Caco-2 (cell line): ENCODE results near the gene NFKBIE. TPM values are rescaled to one million over a fixed set of nuclear protein-coding genes. Genes with fewer than 3 reads are reported as not detected.

Source experiments
- BruUV-seq: library from RNA; stranded (reverse); fragments of 400-500 nt; replicated peaks from 2 replicates; lab custom pipeline; 2021; lab: Mats Ljungman, UMichigan
- CTCF ChIA-PET: fragments of 300-600 bp; sonication (Branson Sonifier 250); formaldehyde crosslinking; loops from one replicate; lab custom pipeline; 2022; ENCODE audit warnings: antibody characterized with exemption; lab: Charles Lee
- POLR2A ChIA-PET: fragments of 300-600 bp; sonication (Branson Sonifier 250); formaldehyde crosslinking; loops from one replicate; lab custom pipeline; 2022; ENCODE audit warnings: antibody characterized with exemption; lab: Charles Lee
- DNase-seq, 2 experiments: peaks; one replicate each; pipeline versions ENCODE4 v3.0.0 to v3.0.0-alpha.2; 2020 to 2022
- H3K27me3 ChIP-seq: replicated peaks from 2 replicates; pipeline ENCODE4 v1.6.0; 2011; ENCODE audit warnings: low read length; ENCODE audit not compliant: control insufficient read depth, insufficient read depth
- H3K36me3 ChIP-seq: 2 replicates; pipeline ENCODE4 v1.5.1; 2011; ENCODE audit warnings: low read length; ENCODE audit not compliant: control insufficient read depth, insufficient read depth
- H3K4me1 ChIP-seq: fragments of 250-450 bp; sonication (Bioruptor Pico); 2 replicates; pipeline ENCODE4 v1.5.1; 2020; ENCODE audit warnings: mild to moderate bottlenecking
- H3K4me3 ChIP-seq: 2 replicates; pipeline ENCODE4 v1.5.1; 2011; ENCODE audit warnings: low read depth, mild to moderate bottlenecking, control low read depth, low read length
- H3K9me3 ChIP-seq: fragments of 250-450 bp; sonication (Bioruptor Pico); 2 replicates; pipeline ENCODE4 v1.5.1; 2020; ENCODE audit warnings: mild to moderate bottlenecking, moderate library complexity
- H3K27ac Mint-ChIP-seq: one replicate; pipeline ENCODE4 v1.8.0; 2022; ENCODE audit warnings: mixed read lengths; ENCODE audit not compliant: unreplicated experiment
- H3K27me3 Mint-ChIP-seq: one replicate; pipeline ENCODE4 v1.8.0; 2022; ENCODE audit warnings: mixed read lengths; ENCODE audit not compliant: insufficient read depth, unreplicated experiment
- H3K36me3 Mint-ChIP-seq: one replicate; pipeline ENCODE4 v1.8.0; 2022; ENCODE audit warnings: mild to moderate bottlenecking, mixed read lengths; ENCODE audit not compliant: insufficient read depth, unreplicated experiment
- H3K4me1 Mint-ChIP-seq: one replicate; pipeline ENCODE4 v1.8.0; 2022; ENCODE audit warnings: low read depth, mixed read lengths; ENCODE audit not compliant: unreplicated experiment
- H3K4me3 Mint-ChIP-seq: one replicate; pipeline ENCODE4 v1.8.0; 2022; ENCODE audit warnings: mild to moderate bottlenecking, moderate library complexity, mixed read lengths; ENCODE audit not compliant: unreplicated experiment
- H3K9me3 Mint-ChIP-seq: one replicate; pipeline ENCODE4 v1.8.0; 2022; ENCODE audit warnings: mixed read lengths; ENCODE audit not compliant: unreplicated experiment
- intact Hi-C: fragments of 100-400 bp; cut with micrococcal nuclease; formaldehyde crosslinking; loops from one replicate; pipeline ENCODE4 v1.10.0; 2022; ENCODE audit not compliant: unreplicated experiment
- total RNA-seq: library from RNA; stranded (reverse); gene quantifications from 2 replicates; pipeline ENCODE4 v1.2.3, GENCODE V29; 2022
- TF ChIP-seq, protein P1 (sequence below), 2 experiments: fragments of 200-600 bp in 1 of 2; IDR thresholded peaks; 1 replicate in 1 of 2; 2 replicates in 1 of 2; pipeline versions ENCODE4 v1.5.1 to v1.8.0; 2011 to 2022; ENCODE audit warnings: antibody characterized with exemption in 1 of 2, control low read depth in 1 of 2, inconsistent platforms in 1 of 2, low read depth in 1 of 2, low read length in 1 of 2, mild to moderate bottlenecking in 1 of 2, moderate library complexity in 1 of 2; ENCODE audit not compliant: insufficient read depth in 1 of 2, severe bottlenecking in 1 of 2, unreplicated experiment in 1 of 2

Gene NFKBIE
- total RNA-seq, 1 experiment from 2014 or later = 8.4 TPM

DNA sequence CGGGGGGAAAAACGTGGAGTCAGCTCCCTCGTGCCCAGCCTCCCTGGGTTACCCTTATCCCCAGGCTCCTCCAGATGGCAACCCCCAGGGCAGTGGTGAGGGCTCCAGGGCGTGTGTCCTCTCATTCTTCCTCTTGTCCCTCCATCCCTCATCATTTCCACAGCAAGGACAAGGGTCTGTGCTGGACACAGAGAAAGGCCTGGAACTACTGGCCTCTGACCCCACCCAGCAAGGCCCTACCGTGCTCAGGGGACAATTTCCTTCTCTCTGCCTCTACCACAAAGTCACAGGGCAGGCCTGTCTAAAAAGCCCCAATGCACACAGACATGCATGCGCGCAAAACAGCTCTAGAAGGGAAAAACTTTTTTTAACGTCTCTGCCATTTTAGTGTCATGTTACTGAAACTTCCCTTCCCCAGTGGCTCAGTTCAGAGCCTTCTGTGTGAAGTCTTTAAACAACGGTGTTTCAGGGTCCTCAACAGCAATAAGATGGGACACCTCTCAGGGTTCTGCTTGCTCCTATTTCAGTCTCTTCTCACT, 7.0 kb downstream of the NFKBIE start:
- H3K36me3 Mint-ChIP-seq = peaks cover 52% of the 10 kb centered on the region
- POLR2A ChIA-PET = no interaction called here
- no peaks in the 10 kb centered on the region for H3K9me3 Mint-ChIP-seq

DNA sequence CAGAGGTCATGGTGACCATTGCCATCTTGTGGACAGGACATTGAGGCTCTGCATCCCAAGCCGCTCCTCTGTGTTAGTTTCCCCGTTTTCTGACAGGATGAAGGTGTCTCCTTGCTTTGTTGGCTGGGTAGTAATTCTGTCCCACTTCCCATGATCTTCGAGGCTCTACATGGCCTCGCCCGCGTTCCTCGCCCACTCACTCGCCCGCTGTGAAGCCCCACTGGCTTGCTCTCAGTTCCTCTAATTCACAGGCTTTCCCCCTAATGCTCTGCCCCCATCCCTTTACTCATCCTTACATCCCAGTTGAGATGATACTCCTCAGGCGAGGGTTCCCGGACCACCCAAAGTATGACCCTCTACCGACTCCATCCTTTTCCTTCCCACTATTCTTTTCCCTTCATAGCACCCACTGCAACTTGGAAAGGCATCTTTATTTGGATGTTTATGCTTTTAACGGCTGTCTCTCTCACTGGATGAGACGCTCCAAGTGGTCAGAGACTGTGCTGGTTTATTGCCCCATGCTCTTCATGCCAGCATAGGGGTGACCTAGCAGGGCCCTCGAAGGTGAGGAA, 7.5 kb downstream of the NFKBIE start:
- intact Hi-C loops = no loop called here
- Mint-ChIP-seq H3K27ac (peak overlapping the region; percentile 87), H3K9me3 (no peaks in the 10 kb centered on the region), H3K27me3 (no peaks in the 10 kb centered on the region), H3K36me3 (peaks cover 57% of the 10 kb centered on the region), H3K4me1 (peaks cover 29% of the 10 kb centered on the region), H3K4me3 (peak overlapping the region; percentile 78)
- no peak for DNase-seq
- Histone ChIP-seq H3K4me1 (peaks cover 13% of the 10 kb centered on the region), H3K36me3 (peaks cover 7% of the 10 kb centered on the region), H3K4me3 (peak overlapping the region; percentile 60), H3K9me3 (no peaks in the 10 kb centered on the region), H3K27me3 (no peaks in the 10 kb centered on the region)
- TF ChIP-seq, protein P1, sequence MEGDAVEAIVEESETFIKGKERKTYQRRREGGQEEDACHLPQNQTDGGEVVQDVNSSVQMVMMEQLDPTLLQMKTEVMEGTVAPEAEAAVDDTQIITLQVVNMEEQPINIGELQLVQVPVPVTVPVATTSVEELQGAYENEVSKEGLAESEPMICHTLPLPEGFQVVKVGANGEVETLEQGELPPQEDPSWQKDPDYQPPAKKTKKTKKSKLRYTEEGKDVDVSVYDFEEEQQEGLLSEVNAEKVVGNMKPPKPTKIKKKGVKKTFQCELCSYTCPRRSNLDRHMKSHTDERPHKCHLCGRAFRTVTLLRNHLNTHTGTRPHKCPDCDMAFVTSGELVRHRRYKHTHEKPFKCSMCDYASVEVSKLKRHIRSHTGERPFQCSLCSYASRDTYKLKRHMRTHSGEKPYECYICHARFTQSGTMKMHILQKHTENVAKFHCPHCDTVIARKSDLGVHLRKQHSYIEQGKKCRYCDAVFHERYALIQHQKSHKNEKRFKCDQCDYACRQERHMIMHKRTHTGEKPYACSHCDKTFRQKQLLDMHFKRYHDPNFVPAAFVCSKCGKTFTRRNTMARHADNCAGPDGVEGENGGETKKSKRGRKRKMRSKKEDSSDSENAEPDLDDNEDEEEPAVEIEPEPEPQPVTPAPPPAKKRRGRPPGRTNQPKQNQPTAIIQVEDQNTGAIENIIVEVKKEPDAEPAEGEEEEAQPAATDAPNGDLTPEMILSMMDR (IDR thresholded peaks at IDR 0.05; ENCODE audit: insufficient read depth in 1 of 2, low read depth in 1 of 2, low read length in 1 of 2, severe bottlenecking in 1 of 2, unreplicated experiment in 1 of 2) = no peak
- ChIA-PET CTCF (interaction anchor here (3.4 kb wide), 1 partner anchor 11 kb away, joined by 18 read pairs; the partner anchor contains the start of gene TMEM151B), POLR2A (interaction anchor here (1.3 to 2.0 kb wide), 2 partner anchors 11 to 34 kb away, joined by 8 to 37 read pairs; partner anchors contain the start of genes HSP90AB1 and SLC29A1)
- BruUV-seq = no TSS peak

More for the DNA sequence above, 7.0 kb downstream of the NFKBIE start:
- Histone ChIP-seq H3K27me3 (no peaks in the 10 kb centered on the region), H3K4me3 (no peak overlapping the region), H3K36me3 (peaks cover 7% of the 10 kb centered on the region), H3K9me3 (no peaks in the 10 kb centered on the region), H3K4me1 (peaks cover 19% of the 10 kb centered on the region)
- H3K4me3 Mint-ChIP-seq = peak overlapping the region; percentile 78
- DNase-seq = no peak
- intact Hi-C loops = no loop called here
- no TSS peak for BruUV-seq
- no peaks in the 10 kb centered on the region for H3K27me3 Mint-ChIP-seq
- H3K4me1 Mint-ChIP-seq = peaks cover 29% of the 10 kb centered on the region
- H3K27ac Mint-ChIP-seq = peak overlapping the region; percentile 87
- TF ChIP-seq, protein P1 (IDR thresholded peaks at IDR 0.05; ENCODE audit: insufficient read depth in 1 of 2, low read depth in 1 of 2, low read length in 1 of 2, severe bottlenecking in 1 of 2, unreplicated experiment in 1 of 2) = no peak
- CTCF ChIA-PET = no interaction called here

DNA sequence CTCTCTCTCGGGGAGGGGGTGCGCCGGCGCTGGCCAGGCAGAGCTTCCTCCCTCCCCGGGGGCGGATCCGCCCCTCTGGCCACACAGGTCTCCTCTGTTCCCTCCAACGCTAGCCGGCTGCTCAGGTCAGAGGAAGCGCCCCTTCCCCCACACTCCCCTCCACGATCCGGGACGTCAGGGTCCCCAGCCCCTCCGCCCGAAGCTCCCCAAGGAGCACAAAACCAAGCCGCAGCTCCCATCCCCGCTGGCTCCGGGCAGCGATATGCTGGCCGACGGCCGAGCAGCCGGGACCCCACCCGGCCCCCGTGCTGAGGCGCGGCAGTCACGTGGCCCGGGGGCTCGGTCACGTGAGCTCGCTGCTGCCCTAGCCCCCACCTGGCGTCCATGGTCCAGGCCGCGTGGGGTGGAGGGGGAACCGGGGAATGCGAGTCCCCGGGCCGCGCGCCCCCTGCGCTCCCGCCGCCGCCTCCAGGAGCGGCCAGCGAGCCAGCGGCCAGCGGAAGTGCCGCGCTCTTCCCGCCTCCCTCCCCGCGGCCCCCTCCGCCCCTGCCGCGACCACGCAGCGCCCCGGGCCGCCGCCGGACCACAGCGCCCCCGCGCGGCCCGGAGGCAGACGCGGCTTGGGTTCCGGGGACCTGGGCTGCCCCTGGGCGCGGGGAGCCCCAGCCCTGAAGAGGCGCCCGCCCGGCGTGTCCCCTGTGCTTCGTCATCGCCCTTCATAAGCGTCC, 8.2 kb downstream of the NFKBIE start, which contains the start of gene SLC35B2:
Gene SLC35B2 (minus strand): TSS at position 504 of the 728 bp plus-strand sequence. CDS start 118 bp downstream, at position 386.
- Histone ChIP-seq H3K4me3 (peak within 1 kb of the TSS; percentile 60), H3K9me3 (no peaks in the 10 kb centered on the region), H3K27me3 (no peaks in the 10 kb centered on the region), H3K4me1 (peaks cover 8% of the 10 kb centered on the region; the same call in 1 of the 2 replicates), H3K36me3 (peaks cover 7% of the 10 kb centered on the region)
- H3K27me3 Mint-ChIP-seq = no peaks in the 10 kb centered on the region
- peaks cover 64% of the 10 kb centered on the region for H3K36me3 Mint-ChIP-seq
- no TSS peak for BruUV-seq
- peak within 1 kb of the TSS; percentile 78 for H3K4me3 Mint-ChIP-seq
- no peaks in the 10 kb centered on the region for H3K9me3 Mint-ChIP-seq
- CTCF ChIA-PET = interaction anchor here (0.7 to 3.4 kb wide), 10 partner anchors 10 to 163 kb away, joined by 3 to 18 read pairs (median 6); partner anchors contain the start of genes AARS2, HSP90AB1 and TMEM151B
- peak; percentile 82 for DNase-seq
- POLR2A ChIA-PET = interaction anchor here (0.5 to 2.0 kb wide), 8 partner anchors 10 to 548 kb away, joined by 3 to 37 read pairs (median 4); partner anchors contain the start of genes HSP90AB1 and SLC29A1
- H3K4me1 Mint-ChIP-seq = peaks cover 29% of the 10 kb centered on the region
- TF ChIP-seq, protein P1 (IDR thresholded peaks at IDR 0.05; ENCODE audit: insufficient read depth in 1 of 2, low read depth in 1 of 2, low read length in 1 of 2, severe bottlenecking in 1 of 2, unreplicated experiment in 1 of 2) = peak; percentile 31 to 66
- peak within 1 kb of the TSS; percentile 87 for H3K27ac Mint-ChIP-seq
- intact Hi-C loops = no loop called here
